NCI-H2081 treated with DMSO at 0.1 percent for 48 hours (cell line): Measurements from ENCODE around the gene PLB1.
"Not testable (repeated sequence)": the region's sequence is repeated elsewhere in the genome, so short reads cannot be mapped to it uniquely, and the experiment has no call there.

Experiments used
- DNase-seq: peaks from one replicate; lab custom pipeline; 2025; lab: John Stamatoyannopoulos, UW

The PLB1 gene

DNA sequence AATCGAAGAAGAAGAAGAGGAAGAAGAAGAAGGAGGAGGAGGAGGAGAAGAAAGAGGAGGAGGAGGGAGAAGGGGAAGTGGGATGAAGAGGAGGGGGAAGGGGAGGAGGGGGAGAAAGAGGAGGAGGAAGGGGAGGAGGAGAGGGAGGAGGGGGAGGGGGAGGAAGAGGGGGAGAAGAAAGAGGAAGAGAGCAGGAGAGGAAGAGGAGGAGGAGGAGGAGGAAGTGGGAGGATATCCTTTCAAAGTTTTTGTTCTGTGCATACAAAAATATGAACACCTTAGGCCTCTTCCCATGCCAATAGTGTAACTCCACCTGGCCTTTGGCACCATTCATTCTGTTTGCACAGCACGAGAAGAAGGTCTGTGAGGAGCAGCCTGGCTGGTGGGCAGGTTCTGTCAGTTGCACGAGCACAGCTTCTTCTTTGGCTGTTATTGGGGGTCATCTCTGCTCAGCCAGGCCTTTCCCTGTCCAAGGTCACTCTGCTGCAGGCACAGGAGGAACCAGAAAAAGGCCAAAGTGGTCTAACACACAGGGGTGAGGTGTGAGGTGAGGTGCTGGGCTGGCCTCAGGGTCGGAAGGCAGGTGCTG, 25.8 kb upstream of the PLB1 start:
- DNase-seq = no peak

DNA sequence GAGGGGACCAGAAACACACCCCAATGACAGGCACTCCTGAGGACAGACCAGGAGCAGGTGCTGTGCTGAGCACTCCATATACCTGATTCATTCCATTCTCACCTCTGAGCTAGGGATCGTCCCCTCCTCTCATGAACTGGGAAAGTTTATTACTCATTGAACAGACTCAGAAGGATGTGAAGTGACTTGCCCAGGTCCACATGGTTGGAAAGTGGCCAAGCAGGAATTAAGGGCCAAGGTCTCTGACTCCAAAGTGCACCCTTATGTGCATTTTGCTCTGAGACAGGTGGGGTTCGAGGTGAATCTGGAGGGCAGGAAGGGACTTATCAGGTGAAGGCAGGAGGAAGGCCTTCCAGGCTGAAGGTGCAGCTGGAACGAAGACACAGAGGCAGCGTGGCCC, 25.1 kb upstream of the PLB1 start:
- no peak for DNase-seq

DNA sequence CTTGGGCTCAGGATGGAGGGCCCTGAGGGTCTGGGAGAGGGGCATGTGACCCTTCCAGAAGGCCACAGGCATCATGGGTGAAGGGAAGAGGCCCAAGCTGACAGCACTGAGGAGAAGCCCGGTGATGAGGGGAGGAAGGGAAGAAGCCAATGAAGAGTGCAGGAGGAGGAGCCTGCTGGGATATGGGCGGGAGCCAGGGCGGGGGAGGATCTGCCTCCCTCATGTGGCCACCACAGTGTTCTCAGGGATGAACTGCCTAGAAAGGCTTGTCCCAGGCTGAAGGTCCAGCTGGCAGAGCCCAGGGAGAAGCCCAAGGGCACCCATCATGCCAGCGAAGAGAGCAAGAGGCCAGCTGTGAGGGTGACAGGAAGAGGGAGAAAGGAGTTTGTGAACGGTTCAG, 24.6 kb upstream of the PLB1 start:
- no peak for DNase-seq

DNA sequence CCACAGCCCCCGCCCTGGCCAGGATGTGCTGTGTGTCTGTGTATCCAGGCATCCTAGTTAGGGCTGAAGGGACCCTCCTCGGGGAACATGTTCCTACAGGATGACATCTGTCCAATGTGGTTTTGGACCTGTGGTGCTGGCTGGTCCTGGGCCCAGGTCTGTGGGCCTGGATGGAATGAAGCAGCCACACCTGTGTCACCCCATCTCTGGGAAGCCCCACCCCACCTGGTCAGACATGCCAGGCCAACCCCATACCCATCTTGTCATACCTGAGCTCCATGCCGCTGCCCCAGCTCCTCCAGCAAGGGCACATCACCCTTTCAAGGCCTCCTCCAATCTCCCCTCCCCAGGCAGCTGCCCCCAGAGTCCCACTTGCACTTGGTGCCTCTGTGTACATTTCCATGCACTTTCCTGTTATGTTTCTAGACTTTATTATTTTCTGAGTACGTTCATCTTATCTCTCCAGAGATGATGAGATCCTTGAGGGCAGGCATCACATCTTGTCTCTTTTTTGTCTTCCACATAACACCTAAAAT, 24.1 kb upstream of the PLB1 start:
- DNase-seq = no peak

DNA sequence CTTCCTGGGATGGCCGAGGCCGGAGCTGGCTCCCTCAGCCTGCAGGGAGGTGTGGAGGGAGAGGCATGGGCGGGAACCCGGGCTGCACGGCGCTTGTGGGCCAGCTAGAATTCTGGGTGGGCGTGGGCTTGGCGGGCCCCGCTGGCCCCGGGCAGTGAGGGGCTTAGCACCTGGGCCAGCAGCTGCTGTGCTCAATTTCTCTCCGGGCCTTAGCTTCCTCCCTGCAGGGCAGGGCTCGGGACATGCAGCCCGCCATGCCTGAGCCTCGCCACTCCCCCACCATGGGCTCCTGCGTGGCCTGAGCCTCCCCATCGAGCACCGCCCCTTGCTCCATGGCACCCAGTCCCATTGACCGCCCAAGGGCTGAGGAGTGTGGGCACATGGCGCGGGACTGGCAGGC, 23.2 kb upstream of the PLB1 start:
- DNase-seq = not testable (repeated sequence)

DNA sequence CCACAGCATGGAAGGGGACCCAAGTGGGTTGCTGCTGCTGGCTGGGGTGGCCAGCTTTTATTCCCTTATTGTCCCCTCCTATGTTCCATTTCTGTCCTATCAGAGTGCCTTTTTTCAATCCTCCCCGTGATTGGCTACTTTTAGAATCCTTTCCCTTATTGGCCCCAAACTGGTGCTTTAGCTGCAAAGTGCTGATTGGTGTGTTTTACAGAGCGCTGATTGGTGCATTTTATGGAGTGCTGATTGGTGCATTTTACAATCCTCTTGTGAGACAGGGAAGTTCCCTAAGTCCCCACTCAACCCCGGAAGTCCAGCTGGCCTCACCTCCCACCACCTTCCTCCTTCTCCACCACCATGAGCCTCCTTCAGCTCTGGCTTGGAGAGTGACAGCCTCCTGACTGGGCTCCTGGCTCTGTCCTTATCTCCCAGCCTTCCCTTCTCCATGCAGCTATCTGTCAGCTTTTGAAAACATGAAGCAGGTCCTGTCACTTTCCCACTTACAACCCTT, 20.7 kb upstream of the PLB1 start:
- DNase-seq = no peak

DNA sequence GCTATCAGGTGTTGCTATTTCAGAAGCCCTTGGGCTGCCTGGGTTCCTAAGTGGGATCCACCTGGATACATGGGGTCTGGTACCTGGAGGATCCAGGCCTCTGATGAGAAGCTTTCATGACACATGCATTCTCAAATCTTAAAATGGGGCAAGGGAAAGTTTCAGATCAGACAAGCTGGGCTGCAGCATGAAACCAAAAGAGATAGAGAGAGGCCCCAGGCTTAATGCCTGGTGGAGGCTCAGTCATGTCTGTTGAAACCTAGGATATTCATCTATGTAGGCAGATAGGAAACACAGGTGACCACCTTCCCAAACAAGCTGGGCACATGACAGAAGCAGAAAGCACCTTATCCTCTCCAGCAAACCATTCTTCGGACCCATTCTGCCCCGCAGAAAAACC, 18.8 kb upstream of the PLB1 start:
- DNase-seq = no peak

DNA sequence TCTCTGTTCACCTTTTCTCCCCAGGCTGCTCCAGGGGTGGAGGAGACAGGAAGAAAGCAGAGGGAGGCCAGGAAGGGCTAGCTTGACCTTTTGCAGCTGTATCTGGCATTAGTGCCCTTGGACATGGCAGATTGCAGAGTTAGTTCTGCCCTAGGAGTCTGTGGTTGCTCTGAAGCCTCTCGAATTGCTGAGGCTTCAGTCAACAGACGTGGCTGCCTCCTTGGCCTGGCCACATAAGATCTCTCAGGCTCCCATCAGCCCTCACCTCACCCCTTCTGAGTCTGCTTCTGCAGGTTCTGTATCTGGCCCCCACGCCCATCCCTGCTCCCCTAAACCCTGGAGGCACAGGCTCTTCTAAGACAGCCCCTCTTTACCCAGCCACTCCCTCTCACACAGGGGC, 18.2 kb upstream of the PLB1 start:
- DNase-seq = no peak

DNA sequence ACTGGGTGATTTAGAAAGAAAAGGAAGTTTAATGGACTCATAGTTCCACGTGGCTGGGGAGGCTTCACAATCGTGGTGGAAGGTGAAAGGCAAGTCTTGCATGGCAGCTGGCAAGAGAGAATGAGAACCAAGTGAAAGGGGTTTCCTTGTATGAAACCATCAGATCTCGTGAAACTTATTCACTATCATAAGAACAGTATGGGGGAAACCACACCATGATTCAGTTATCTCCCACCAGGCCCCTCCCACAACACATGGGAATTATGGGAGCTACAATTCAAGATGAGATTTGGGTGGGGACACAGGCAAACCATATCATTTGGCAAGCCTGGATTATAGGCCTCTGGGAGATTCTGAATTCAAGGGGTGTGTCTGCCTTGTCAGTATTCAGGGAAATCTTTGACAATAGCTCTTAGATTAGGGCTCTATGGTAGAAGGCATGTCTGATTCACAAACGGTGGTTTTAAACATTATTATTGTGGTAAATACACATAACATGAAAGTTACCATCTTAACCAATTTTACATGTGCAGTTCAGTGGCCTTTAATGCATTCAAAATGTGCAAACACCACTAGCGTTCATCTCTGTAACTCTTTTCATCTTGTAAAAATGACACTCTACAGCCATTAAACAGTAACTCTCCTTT, 15.3 kb upstream of the PLB1 start:
- no peak for DNase-seq

DNA sequence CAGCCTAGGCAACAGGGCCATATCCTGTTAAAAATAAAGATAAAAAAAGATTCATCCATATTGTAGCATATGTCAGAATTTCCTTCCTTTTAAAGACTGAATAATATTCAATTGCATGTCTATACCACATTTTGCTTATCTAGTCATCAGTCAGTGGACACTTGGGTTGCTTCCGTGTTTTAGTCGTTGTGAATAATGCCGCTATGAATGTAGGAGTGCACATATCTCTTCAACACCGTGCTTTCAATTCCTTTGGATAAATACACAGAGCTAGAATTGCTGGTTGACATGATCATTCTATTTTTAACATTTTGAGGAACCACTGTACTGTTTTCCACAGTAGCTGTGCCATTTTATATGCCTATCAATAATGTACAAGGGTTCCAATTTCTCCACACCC, 14.0 kb upstream of the PLB1 start:
- no peak for DNase-seq

DNA sequence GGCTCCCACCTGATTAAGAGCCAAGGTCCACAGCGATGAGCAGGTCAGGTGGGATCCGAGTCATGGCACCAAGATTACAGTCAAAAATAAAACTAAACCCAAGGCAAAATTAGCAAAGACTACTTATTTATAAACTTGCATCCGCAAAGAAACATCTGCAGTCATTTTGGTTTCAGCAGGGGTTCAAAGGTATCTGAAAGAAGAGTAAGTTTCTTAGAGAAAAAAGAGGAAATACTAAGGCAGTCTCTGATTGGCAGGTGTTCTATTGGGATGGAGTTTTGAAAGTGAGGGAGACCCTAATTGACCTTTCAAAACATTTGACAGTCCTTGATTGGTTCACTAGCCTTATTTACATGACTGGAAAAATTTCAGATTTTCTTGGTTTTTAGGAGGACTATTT, 11.0 kb upstream of the PLB1 start:
- no peak for DNase-seq

DNA sequence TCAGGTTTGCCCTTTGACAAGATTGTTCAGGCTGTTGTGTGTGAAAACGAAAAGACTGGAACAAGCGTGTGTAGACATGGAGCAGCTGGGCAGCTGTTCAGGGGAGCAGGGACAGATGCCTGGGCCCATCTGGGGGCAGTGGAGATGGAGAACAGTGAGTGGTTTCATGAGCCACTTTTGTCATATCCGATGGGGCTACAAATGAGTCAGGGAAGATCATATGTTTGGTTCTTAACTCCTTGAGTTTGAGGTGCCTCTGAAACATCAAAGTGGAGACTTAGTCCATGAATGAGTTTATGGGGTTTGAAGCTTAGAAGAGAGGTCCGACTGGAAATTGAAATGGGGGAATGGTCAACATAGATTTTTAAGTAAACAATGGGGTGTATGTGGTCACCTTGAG, 9.3 kb upstream of the PLB1 start:
- DNase-seq = no peak

DNA sequence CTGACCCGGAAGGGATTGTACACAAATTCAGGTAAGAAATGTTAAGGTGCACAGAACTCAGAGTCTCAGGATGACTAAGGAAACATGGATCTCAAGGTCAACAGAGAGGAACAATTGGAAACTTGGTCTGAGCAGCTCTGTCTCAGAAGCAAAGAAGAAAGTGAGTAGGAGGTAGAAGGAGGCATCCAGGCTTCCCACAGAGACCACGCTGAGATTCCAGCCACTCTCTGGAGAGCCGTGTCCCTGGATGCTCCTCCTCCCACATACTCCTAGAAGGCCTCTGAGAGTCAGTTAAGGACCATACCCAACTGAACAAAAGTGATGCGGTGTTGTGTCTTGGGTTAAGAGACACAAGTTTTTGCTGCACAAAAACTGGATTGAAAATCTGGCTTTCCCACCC, 8.6 kb upstream of the PLB1 start:
- no peak for DNase-seq

DNA sequence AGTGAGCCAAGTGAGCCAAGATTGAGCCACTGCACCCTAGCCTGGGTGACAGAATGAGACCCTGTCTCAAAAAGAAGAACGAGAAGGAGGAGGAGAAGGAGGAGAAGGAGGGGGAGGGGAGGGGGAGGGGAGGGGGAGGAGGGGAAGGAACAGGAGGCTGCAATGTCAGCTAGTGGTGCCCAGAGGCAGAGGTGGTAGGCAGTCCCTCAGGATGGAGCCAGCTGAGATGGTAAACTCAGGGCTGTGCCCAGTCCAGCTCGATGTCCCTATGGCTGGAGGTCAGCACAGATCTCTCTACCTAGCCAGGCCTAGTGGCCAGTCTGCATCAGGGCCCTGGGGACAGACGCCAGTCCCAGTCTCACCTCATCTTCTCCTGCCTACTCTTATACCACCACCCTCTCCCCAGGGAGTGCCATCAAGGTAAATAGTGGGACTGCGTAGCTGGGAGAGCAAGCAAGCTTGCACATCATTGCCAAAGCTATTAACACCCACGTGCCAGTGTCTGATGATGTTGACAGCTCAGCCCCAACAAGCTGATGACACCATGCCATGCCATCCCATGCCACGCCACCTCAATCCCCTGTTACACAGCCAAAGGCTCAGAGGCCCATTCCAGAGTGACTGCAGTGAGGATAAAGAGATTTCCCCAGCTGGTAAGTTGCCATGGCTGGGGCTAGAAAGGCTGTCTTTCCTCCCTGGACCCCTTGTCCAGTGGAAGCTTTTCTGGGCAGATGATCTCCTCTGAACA, 7.6 kb upstream of the PLB1 start:
- DNase-seq = no peak

DNA sequence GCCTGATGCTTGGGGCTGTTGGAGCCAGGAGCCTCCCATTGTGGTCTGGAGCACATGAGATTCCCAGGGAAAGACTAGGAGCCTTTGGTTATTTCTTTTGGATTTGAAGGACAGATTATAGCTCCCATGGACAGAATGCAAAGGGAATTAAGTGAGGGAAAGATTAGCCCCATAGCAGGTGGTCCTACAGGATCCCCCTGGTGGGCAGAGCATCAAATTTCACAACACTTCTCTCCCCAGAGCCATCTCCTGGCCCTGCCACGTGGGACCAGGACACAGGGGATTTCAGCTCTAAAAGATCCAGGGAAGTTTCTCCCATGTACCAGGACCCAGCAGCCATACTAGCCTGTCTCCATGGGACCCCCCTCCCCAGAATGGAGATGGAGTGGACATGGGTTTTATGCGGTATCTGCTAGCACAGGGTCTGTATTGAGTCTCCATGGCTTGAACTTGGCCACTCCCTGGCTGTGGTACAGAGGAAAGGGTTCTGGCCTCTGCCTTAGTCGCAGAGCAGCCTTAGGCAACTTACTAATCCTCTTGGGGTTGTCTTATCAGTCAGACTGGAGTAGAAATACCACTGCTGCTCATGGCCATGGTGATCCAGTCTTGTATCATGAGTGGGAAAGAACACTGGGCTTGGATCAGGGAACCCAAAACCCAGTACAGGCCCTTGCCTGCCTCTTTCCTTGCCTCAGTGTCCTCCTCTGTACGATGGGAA, 6.8 kb upstream of the PLB1 start:
- DNase-seq = no peak

DNA sequence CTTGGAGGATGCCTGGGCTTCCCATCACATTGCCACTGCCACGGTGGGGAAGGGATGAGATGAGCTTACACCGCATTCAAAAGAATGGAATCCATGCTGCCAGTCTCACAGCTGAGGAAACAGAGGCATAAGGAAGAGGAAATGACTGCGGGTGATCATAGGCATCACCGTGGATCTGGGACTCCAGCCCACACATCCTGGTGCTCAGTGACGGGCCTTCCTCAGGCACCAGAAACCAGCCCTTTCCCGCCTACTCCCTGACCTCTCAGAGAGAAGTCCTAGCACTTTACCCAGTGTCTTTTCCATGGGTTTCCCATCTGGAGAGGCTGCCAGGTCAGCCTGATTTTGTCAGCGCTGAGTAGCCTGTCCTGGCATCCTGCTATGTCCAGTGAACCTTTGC, 5.3 kb upstream of the PLB1 start:
- no peak for DNase-seq

DNA sequence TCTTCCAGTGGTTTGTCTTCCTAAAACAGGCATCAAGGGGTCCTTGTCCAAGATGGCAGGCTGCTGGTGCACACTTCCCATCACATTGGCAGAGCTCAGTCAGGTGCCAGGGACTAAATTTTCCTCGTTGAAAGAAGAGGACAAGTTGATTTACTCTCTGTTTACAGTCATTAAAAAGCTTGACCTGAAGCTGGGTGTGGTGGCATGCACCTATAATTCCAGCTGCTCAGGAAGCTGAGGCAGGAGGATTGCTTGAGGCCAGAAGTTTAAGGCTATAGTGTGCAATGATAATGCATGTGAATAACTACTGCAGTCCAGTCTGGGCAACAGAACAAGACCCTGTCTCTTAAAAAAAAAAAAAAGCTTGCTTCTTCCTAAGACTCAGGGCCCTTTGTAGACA, 3.6 kb upstream of the PLB1 start:
- DNase-seq = no peak

DNA sequence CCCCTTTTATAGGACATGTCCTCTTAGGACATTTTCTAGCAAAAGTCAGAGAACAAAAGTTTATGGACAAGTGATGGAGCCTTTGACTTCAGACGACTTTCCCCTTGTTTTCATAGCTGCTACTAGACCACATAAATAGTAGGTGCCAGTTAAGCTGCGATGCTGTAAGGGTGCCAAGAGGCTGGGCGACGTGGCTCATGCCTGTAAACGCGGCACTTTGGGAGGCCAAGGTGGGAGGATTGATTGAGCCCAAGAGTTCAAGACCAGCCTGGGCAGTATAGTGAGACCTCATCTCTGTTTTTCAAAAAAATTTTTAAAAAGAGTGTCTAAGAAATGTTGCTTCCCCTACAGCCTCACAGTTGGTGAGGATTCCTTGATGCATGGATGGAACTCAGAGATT, 2.2 kb upstream of the PLB1 start:
- DNase-seq = no peak

DNA sequence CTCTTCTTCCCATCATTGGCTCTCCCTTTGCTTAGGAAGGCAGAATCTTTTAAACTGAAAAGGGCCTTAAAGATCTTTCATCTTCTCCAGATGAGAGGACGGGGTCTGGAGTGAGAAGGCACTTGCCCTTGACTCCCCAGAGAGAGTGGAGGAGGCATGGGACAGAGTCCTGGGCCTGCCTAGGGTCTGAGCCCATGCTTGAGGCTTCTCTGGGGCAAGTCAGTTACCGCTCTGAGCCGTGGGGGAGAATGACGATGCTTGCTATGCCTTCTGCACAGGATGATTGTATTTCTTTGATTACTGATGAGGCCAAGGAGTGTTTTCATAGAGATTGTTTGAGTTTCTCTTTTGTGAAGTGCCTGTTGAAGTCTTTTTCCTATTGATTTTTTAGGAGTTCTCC, 921 bp downstream of the PLB1 start:
- DNase-seq = no peak

DNA sequence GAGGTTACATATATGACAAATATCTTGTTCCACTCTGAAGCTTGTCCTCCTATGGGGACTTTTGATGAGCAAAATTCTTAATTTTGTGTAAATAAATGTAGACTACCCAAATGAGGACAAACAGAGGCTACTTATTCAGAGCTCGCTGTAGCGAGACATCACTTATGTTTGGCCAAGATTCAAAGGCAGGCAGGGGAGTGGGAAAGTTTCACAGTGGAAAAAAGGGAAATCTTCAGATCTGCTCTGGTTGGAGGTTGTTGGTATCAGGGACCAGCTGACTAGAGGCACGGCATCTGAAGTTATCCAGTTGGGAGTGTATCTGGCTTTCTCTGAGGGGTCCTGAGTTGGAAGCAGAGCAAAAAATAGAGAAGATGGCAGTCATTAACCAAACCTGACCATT, 1.3 kb downstream of the PLB1 start:
- no peak for DNase-seq

DNA sequence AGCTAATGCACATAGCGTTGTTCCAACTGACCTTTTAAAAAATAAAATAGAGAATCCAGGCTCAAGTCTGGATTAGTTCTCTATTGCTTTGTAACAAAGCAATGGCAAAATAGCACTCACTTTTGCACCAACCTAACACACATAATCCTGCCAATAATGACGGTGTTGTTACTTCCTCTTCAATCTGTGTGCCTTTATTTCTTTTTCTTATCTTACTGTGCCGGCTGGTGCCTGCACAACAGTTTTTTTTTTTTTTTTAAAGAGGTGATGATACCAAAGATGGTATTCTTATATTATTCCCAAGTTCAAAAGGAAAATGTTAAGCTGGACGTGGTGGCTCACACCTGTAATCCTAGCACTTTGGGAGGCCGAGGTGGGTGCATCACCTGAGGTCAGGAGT, 3.4 kb downstream of the PLB1 start:
- DNase-seq = no peak

DNA sequence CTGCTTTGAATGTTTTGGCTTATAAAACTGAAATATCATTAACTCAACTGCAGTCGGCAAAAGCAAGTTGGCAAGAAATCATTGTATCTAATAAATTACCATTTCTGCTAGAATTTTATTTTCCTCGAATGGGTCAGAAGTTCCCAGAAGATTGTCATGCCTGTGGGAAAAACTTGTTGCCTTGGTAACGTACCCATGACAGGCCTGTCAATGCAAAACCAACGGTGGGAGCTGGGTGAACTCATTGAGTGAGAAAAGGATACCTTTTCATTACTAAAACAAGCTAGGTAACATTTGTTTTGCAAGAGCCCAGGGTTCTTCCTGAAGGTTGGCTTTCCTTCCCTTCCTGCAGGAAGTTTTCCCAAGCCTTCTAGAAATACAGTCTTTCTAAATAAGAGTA, 9.5 kb downstream of the PLB1 start:
- DNase-seq = no peak
